ENCODE results near the gene ZNF124. TPM values are rescaled to one million over a fixed set of nuclear protein-coding genes. Genes with fewer than 3 reads are reported as not detected.
"Not testable (repeated sequence)": the region's sequence is repeated elsewhere in the genome, so short reads cannot be mapped to it uniquely, and the experiment has no call there.

Gene ZNF124
- total RNA-seq, 1 experiment from 2014 or later, result 16.3 TPM

DNA sequence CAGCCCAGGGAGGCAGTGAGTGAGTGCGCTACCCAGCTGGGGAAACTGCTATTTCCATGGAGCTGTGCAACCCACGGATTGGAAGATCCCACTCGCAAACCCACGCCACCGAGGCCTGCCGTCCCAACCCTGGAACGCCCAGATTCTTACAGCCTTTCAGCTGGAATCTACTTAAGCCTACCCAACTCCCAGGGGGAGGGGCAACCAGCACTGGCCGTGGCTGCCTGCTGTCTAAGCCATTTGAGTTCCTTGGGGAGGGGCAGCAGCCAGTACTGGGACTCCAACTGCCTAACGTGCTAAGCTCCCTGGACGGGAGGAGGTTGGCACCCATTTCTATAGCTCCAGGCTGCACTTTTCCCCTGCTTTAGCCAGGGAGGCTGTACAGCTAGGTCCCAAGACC, 40.6 kb downstream of the ZNF124 start:
- H3K9me3 ChIP-seq (ENCODE audit: control insufficient read depth in 1 of 2, insufficient read depth in 1 of 2, low read depth in 1 of 2, low read length in 2 of 2), result peaks cover 16 to 24% of the 10 kb centered on the region in 2 experiments; a peak in 3 of 4 replicates
- intact Hi-C loops (cut with micrococcal nuclease), result no loop called here

DNA sequence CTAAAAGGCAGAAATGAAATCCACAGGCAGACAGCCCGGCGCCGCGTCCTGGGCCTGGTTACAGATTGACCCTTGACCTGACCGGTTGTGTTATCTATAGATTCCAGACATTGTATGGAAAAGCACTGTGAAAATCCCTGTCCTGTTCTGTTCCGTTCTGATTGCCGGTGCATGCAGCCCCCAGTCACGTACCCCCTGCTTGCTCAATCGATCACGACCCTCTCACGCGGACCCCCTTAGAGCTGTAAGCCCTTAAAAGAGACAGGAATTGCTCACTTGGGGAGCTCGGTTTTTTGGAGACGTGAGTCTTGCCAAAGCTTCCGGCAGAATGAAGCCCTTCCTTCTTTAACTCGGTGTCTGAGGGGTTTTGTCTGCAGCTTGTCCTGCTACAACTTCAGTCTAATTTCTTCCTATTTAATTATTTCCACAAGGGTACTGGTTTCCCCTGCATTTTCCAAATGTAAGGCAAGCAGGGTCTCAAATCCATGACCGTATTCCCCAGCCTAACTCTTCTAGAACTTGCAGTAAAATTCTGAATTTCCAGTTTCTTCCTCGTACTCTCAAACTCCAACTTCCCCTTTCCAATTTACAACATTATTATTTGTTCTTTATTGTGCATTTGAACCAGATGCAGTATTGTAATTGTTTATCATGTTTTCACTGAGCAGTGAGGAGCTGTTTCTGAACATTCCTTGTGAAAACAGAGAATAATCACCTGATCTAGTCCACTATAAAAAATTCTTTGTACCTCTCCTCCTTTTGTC, 44.1 kb downstream of the ZNF124 start:
- BruUV-seq (replicated peaks), result TSS peak; percentile 86
- RAD21 ChIA-PET (ENCODE audit: low non-redundant PET in 1 of 2, low total read pairs in 2 of 2, uncharacterized antibody in 2 of 2, unreplicated experiment in 2 of 2); H3K9ac ChIP-seq (ENCODE audit: low read length); H4K20me1 ChIP-seq (ENCODE audit: insufficient read depth); H3K27ac ChIP-seq (ENCODE audit: low read depth, low read length); DNase-seq (ENCODE audit: low read depth, low spot score); H3K27me3 ChIP-seq (ENCODE audit: insufficient read depth, low read length); POLR2A ChIA-PET; H3K4me1 ChIP-seq (ENCODE audit: control insufficient read depth in 1 of 2, insufficient read depth in 2 of 2, low read length in 2 of 2); H3K4me2 ChIP-seq (ENCODE audit: low read length); H3K4me3 ChIP-seq (replicated peaks in 1 of 2; ENCODE audit: low read depth in 1 of 2, low read length in 2 of 2); CTCF ChIA-PET; ATAC-seq; H3K9me2 ChIP-seq (ENCODE audit: insufficient read depth); H3K9me3 ChIP-seq (ENCODE audit: control insufficient read depth in 1 of 2, insufficient read depth in 1 of 2, low read depth in 1 of 2, low read length in 2 of 2); H2AFZ ChIP-seq (ENCODE audit: low read depth, low read length, poor library complexity, severe bottlenecking): not testable (repeated sequence)
- intact Hi-C loops (cut with micrococcal nuclease), result loop anchor here (2.0 kb wide), 1 partner anchor 41 kb away; no protein-coding TSS in a partner anchor
- H3K36me3 ChIP-seq (ENCODE audit: control insufficient read depth in 1 of 2, insufficient read depth in 2 of 2, low read length in 2 of 2), result peaks cover 0 to 15% of the 10 kb centered on the region in 2 experiments; a peak in 1 of 4 replicates
- H3K79me2 ChIP-seq (ENCODE audit: insufficient read depth, low read length), result peaks cover 12% of the 10 kb centered on the region

More for the DNA sequence above, 40.6 kb downstream of the ZNF124 start:
- Histone ChIP-seq H3K4me3 (replicated peaks in 1 of 2; ENCODE audit: low read depth in 1 of 2, low read length in 2 of 2) (no peak overlapping the region), H3K4me2 (ENCODE audit: low read length) (no peak overlapping the region), H3K9ac (ENCODE audit: low read length) (no peak overlapping the region), H3K9me2 (ENCODE audit: insufficient read depth) (no peaks in the 10 kb centered on the region), H3K36me3 (ENCODE audit: control insufficient read depth in 1 of 2, insufficient read depth in 2 of 2, low read length in 2 of 2) (peaks cover 0 to 15% of the 10 kb centered on the region in 2 experiments; a peak in 1 of 4 replicates), H3K27me3 (ENCODE audit: insufficient read depth, low read length) (no peaks in the 10 kb centered on the region), H3K27ac (ENCODE audit: low read depth, low read length) (no peak overlapping the region), H3K4me1 (ENCODE audit: control insufficient read depth in 1 of 2, insufficient read depth in 2 of 2, low read length in 2 of 2) (no peaks in the 10 kb centered on the region), H4K20me1 (ENCODE audit: insufficient read depth) (no peaks in the 10 kb centered on the region), H3K79me2 (ENCODE audit: insufficient read depth, low read length) (peaks cover 12% of the 10 kb centered on the region), H2AFZ (ENCODE audit: low read depth, low read length, poor library complexity, severe bottlenecking) (no peak overlapping the region)
- RAD21 ChIA-PET (ENCODE audit: low non-redundant PET in 1 of 2, low total read pairs in 2 of 2, uncharacterized antibody in 2 of 2, unreplicated experiment in 2 of 2), result no interaction called here
- DNase-seq (ENCODE audit: low read depth, low spot score), result no peak
- no peak for TF ChIP-seq CBX3 (IDR thresholded peaks at IDR 0.05; ENCODE audit: low read depth)
- TF ChIP-seq RAD21 (IDR thresholded peaks at IDR 0.05; ENCODE audit: low read depth), result no peak
- no peak for TF ChIP-seq ZNF274 (IDR thresholded peaks at IDR 0.05; ENCODE audit: low read depth, low read length)
- no peak for TF ChIP-seq SIN3A (IDR thresholded peaks at IDR 0.05; ENCODE audit: low read depth)
- TF ChIP-seq POLR2AphosphoS5 (IDR thresholded peaks at IDR 0.05; ENCODE audit: low read depth, low read length), result no peak
- no peak for TF ChIP-seq EGR1 (IDR thresholded peaks at IDR 0.05; ENCODE audit: low read depth)
- TF ChIP-seq, protein P1, sequence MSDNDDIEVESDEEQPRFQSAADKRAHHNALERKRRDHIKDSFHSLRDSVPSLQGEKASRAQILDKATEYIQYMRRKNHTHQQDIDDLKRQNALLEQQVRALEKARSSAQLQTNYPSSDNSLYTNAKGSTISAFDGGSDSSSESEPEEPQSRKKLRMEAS (IDR thresholded peaks at IDR 0.05), result no peak
- TF ChIP-seq, protein P2, sequence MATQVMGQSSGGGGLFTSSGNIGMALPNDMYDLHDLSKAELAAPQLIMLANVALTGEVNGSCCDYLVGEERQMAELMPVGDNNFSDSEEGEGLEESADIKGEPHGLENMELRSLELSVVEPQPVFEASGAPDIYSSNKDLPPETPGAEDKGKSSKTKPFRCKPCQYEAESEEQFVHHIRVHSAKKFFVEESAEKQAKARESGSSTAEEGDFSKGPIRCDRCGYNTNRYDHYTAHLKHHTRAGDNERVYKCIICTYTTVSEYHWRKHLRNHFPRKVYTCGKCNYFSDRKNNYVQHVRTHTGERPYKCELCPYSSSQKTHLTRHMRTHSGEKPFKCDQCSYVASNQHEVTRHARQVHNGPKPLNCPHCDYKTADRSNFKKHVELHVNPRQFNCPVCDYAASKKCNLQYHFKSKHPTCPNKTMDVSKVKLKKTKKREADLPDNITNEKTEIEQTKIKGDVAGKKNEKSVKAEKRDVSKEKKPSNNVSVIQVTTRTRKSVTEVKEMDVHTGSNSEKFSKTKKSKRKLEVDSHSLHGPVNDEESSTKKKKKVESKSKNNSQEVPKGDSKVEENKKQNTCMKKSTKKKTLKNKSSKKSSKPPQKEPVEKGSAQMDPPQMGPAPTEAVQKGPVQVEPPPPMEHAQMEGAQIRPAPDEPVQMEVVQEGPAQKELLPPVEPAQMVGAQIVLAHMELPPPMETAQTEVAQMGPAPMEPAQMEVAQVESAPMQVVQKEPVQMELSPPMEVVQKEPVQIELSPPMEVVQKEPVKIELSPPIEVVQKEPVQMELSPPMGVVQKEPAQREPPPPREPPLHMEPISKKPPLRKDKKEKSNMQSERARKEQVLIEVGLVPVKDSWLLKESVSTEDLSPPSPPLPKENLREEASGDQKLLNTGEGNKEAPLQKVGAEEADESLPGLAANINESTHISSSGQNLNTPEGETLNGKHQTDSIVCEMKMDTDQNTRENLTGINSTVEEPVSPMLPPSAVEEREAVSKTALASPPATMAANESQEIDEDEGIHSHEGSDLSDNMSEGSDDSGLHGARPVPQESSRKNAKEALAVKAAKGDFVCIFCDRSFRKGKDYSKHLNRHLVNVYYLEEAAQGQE (IDR thresholded peaks at IDR 0.05; ENCODE audit: low read depth), result no peak
- TF ChIP-seq ZFX (IDR thresholded peaks at IDR 0.05), result no peak
- no peak for ATAC-seq
- POLR2A ChIA-PET, result no interaction called here
- no TSS peak for BruUV-seq (replicated peaks)
- CTCF ChIA-PET, result no interaction called here

DNA sequence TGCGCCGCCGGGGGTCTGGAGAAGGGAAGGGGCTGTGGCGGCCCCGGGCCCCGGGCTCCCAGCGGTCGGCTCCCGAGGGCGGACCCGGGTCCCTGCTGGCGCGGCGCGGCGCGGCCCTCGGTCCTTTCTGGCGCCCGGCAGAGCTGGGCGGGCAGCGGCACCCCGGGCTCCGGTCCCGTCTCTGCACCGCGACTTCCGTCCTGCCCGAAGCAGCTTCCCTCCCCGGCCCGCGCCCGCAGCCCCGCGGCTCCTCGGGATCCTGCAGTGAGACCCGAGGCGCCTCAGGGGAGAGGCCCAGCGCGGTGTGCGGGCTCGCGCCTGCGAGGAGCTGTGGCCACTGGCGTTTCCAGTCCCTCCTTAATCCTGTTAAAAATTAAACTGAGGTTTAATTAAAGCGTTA, 45.2 kb downstream of the ZNF124 start:
- H4K20me1 ChIP-seq (ENCODE audit: insufficient read depth); H3K9ac ChIP-seq (ENCODE audit: low read length); H3K4me3 ChIP-seq (replicated peaks in 1 of 2; ENCODE audit: low read depth in 1 of 2, low read length in 2 of 2); H3K9me3 ChIP-seq (ENCODE audit: control insufficient read depth in 1 of 2, insufficient read depth in 1 of 2, low read depth in 1 of 2, low read length in 2 of 2); RAD21 ChIA-PET (ENCODE audit: low non-redundant PET in 1 of 2, low total read pairs in 2 of 2, uncharacterized antibody in 2 of 2, unreplicated experiment in 2 of 2); intact Hi-C loops (cut with micrococcal nuclease); BruUV-seq (replicated peaks); POLR2A ChIA-PET; H3K27me3 ChIP-seq (ENCODE audit: insufficient read depth, low read length); H3K27ac ChIP-seq (ENCODE audit: low read depth, low read length); H3K4me1 ChIP-seq (ENCODE audit: control insufficient read depth in 1 of 2, insufficient read depth in 2 of 2, low read length in 2 of 2); H2AFZ ChIP-seq (ENCODE audit: low read depth, low read length, poor library complexity, severe bottlenecking); H3K4me2 ChIP-seq (ENCODE audit: low read length); H3K9me2 ChIP-seq (ENCODE audit: insufficient read depth); DNase-seq (ENCODE audit: low read depth, low spot score); CTCF ChIA-PET: not testable (repeated sequence)
- Histone ChIP-seq H3K36me3 (ENCODE audit: control insufficient read depth in 1 of 2, insufficient read depth in 2 of 2, low read length in 2 of 2) (peaks cover 0 to 11% of the 10 kb centered on the region in 2 experiments; a peak in 1 of 4 replicates), H3K79me2 (ENCODE audit: insufficient read depth, low read length) (peaks cover 12% of the 10 kb centered on the region)
- peak; percentile 75 for ATAC-seq
